Mammary epithelial cell (primary cell): ENCODE data around the gene SMC3.

ENCODE experiments used
- CTCF ChIP-seq, 2 donors: IDR thresholded peaks in 1 of 2; conservative IDR thresholded peaks in 1 of 2; 2 replicates each; pipeline ENCODE4 v1.5.1; 2011 to 2012; ENCODE audit warnings: inconsistent platforms in 2 of 2, low read length in 2 of 2, mild to moderate bottlenecking in 2 of 2, control low read depth in 1 of 2, low read depth in 1 of 2; ENCODE audit not compliant: insufficient read depth in 1 of 2; ENCODE audit errors: extremely low read depth in 1 of 2
- EZH2 ChIP-seq: IDR thresholded peaks from 2 replicates; pipeline ENCODE4 v1.6.1; 2012; ENCODE audit warnings: low read length, inconsistent platforms, borderline replicate concordance

DNA sequence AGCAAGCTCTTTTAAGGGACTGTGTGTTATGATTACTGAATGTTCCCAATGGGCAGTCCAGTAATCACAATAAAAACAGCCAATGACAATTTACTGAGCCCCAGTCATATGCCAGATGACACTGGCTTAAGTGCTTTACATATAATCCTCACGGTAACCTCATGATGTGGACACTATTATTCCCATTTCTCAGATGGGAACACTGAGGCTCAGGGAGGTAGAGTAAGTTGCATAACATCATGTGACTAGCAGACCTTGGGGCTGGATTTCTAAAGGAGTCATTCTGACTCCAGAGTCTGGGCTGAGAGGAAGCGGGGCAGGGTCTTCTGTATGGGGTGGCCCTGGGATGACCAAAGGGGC lies 69.1 kb downstream of the SMC3 start:
- TF ChIP-seq CTCF (conservative IDR thresholded peaks at IDR 0.05 in 1 of 2, IDR thresholded peaks at IDR 0.05 in 1 of 2; ENCODE audit: extremely low read depth in 1 of 2, insufficient read depth in 1 of 2, low read depth in 1 of 2, low read length in 2 of 2) (no peak), EZH2 (no peak)
